NCI-H446 treated with DMSO at 0.1 percent for 48 hours (cell line): ENCODE data around the gene MFRP.
A peak's percentile ranks its signal among the peaks of the same experiment; 100 is the strongest.

ENCODE experiments used
- DNase-seq: peaks from one replicate; lab custom pipeline; 2025; lab: John Stamatoyannopoulos, UW

MFRP gene

GRCh38 chr11:119338318-119338890 lies 8.1 kb downstream of the MFRP start:
- no peak for DNase-seq

- no peak for DNase-seq
These were observed 8.8 kb downstream of the MFRP start for GRCh38 chr11:119337581-119338317.

- no peak for DNase-seq
These were observed 9.6 kb downstream of the MFRP start for GRCh38 chr11:119336744-119337469.

GRCh38 chr11:119335655-119336543 lies 10.6 kb downstream of the MFRP start:
- DNase-seq: no peak

GRCh38 chr11:119335091-119335654 lies 11.3 kb downstream of the MFRP start:
- DNase-seq: no peak

- peak; percentile 97 for DNase-seq
These were observed 12.2 kb downstream of the MFRP start, which contains the start of gene RNF26 for GRCh38 chr11:119334174-119334930. TSS of gene RNF26 (plus strand) at chr11:119334527. CDS start at chr11:119335123, 596 bp downstream.

- DNase-seq: no peak
These were observed 14.3 kb downstream of the MFRP start for GRCh38 chr11:119332111-119332765.

GRCh38 chr11:119330237-119330636 lies 16.3 kb downstream of the MFRP start:
- DNase-seq: no peak

- no peak for DNase-seq
These were observed 17.2 kb downstream of the MFRP start for GRCh38 chr11:119329320-119329719.

- DNase-seq: no peak
These were observed 22.3 kb downstream of the MFRP start for GRCh38 chr11:119324189-119324588.

GRCh38 chr11:119323532-119324033 lies 22.9 kb downstream of the MFRP start:
- DNase-seq: peak; percentile 41

GRCh38 chr11:119322921-119323531 lies 23.5 kb downstream of the MFRP start:
- DNase-seq: no peak

- no peak for DNase-seq
These were observed 24.2 kb downstream of the MFRP start for GRCh38 chr11:119322360-119322739.

GRCh38 chr11:119320776-119321524 lies 25.6 kb downstream of the MFRP start:
- no peak for DNase-seq

GRCh38 chr11:119320240-119320775 lies 26.2 kb downstream of the MFRP start:
- DNase-seq: no peak

- no peak for DNase-seq
These were observed 26.7 kb downstream of the MFRP start for GRCh38 chr11:119319700-119320239.

GRCh38 chr11:119319136-119319699 lies 27.3 kb downstream of the MFRP start:
- DNase-seq: no peak
